GM10248 (cell line): ENCODE measurements around the gene GBX1.

Experiments used
- CTCF ChIA-PET: fragments of 300-600 bp; sonication (Branson Sonifier 250); formaldehyde crosslinking; extraction: SDS; loops from one replicate; lab custom pipeline; 2021; ENCODE audit warnings: antibody characterized with exemption; lab: Yijun Ruan, JAX
- POLR2A ChIA-PET: fragments of 350-650 bp; sonication (Branson Sonifier 250); formaldehyde crosslinking; extraction: SDS; loops from one replicate; lab custom pipeline; 2020; ENCODE audit warnings: antibody characterized with exemption; lab: Yijun Ruan, JAX
- DNase-seq: peaks from one replicate; pipeline ENCODE4 v3.0.0; 2012; ENCODE audit errors: extremely low spot score
- CTCF ChIP-seq: IDR thresholded peaks from 2 replicates; pipeline ENCODE4 v1.5.1; 2012; ENCODE audit warnings: mild to moderate bottlenecking, low read depth; ENCODE audit errors: extremely low read depth, missing control alignments, control extremely low read depth

Gene GBX1

GRCh38 chr7:151131592-151132293 is 35.8 kb downstream of the GBX1 start:
- no peak for DNase-seq
- ChIA-PET POLR2A (no interaction called here), CTCF (interaction anchor here (1.2 to 1.6 kb wide), 2 partner anchors 19 to 20 kb away, joined by 3 to 4 read pairs; no protein-coding TSS in a partner anchor)
- no peak for TF ChIP-seq CTCF

GRCh38 chr7:151131224-151131591 is 36.3 kb downstream of the GBX1 start:
- ChIA-PET POLR2A (no interaction called here), CTCF (interaction anchor here (1.2 to 1.6 kb wide), 2 partner anchors 19 to 20 kb away, joined by 3 to 4 read pairs; no protein-coding TSS in a partner anchor)
- DNase-seq, result no peak
- TF ChIP-seq CTCF, result no peak

GRCh38 chr7:151130741-151131157 is 36.7 kb downstream of the GBX1 start:
- ChIA-PET POLR2A (no interaction called here), CTCF (no interaction called here)
- no peak for TF ChIP-seq CTCF
- DNase-seq, result no peak

GRCh38 chr7:151129960-151130591 is 37.4 kb downstream of the GBX1 start:
- POLR2A ChIA-PET, result no interaction called here
- DNase-seq, result no peak
- TF ChIP-seq CTCF, result no peak
- CTCF ChIA-PET, result interaction anchor here (0.9 to 3.8 kb wide), 2 partner anchors 8 to 20 kb away, joined by 3 to 21 read pairs; no protein-coding TSS in a partner anchor

- DNase-seq, result no peak
- CTCF ChIA-PET, result interaction anchor here (0.9 to 3.8 kb wide), 2 partner anchors 9 to 19 kb away, joined by 3 to 21 read pairs; no protein-coding TSS in a partner anchor
These were observed 38.2 kb downstream of the GBX1 start for GRCh38 chr7:151129117-151129959.

More at GRCh38 chr7:151129117-151129959, 38.2 kb downstream of the GBX1 start:
- TF ChIP-seq CTCF, result no peak
- POLR2A ChIA-PET, result no interaction called here
